A673 (cell line): ENCODE results near the gene RSF1. TPM values are rescaled to one million over a fixed set of nuclear protein-coding genes. Genes with fewer than 3 reads are reported as not detected.

Experiments used
- BruUV-seq: library from RNA; stranded (reverse); fragments of 400-500 nt; replicated peaks from 2 replicates; lab custom pipeline; 2021; lab: Mats Ljungman, UMichigan
- CTCF ChIA-PET: fragments of 300-600 bp; sonication (Branson Sonifier 250); formaldehyde crosslinking; loops from one replicate; lab custom pipeline; 2022; ENCODE audit warnings: antibody characterized with exemption; lab: Charles Lee
- POLR2A ChIA-PET: fragments of 300-600 bp; sonication (Branson Sonifier 250); formaldehyde crosslinking; loops from one replicate; lab custom pipeline; 2022; ENCODE audit warnings: antibody characterized with exemption; ENCODE audit not compliant: low non-redundant PET; lab: Charles Lee
- DNase-seq: peaks from one replicate; pipeline ENCODE4 v3.0.0-alpha.2; 2015; ENCODE audit warnings: low spot score
- H3K27ac ChIP-seq: fragments of 200-600 bp; sonication (generic); 2 replicates; pipeline ENCODE4 v1.5.1; 2016; ENCODE audit warnings: mixed run types, low read depth, mild to moderate bottlenecking, mixed read lengths, antibody characterized with exemption, low read length; ENCODE audit not compliant: poor library complexity, severe bottlenecking
- H3K27me3 ChIP-seq: fragments of 200-600 bp; sonication (generic); replicated peaks from 2 replicates; pipeline ENCODE4 v1.6.1; 2017; ENCODE audit warnings: mixed run types, low read depth, mild to moderate bottlenecking, mixed read lengths, antibody characterized with exemption, low read length; ENCODE audit not compliant: insufficient read depth, poor library complexity
- H3K36me3 ChIP-seq: fragments of 200-600 bp; sonication (generic); 2 replicates; pipeline ENCODE4 v1.6.1; 2016; ENCODE audit warnings: mixed run types, mild to moderate bottlenecking, mixed read lengths, antibody characterized with exemption, low read length; ENCODE audit not compliant: insufficient read depth, poor library complexity, severe bottlenecking
- H3K4me1 ChIP-seq: fragments of 200-600 bp; sonication (generic); 2 replicates; pipeline ENCODE4 v1.6.1; 2017; ENCODE audit warnings: mixed run types, mild to moderate bottlenecking, mixed read lengths, antibody characterized with exemption, low read length; ENCODE audit not compliant: insufficient read depth, poor library complexity, severe bottlenecking
- H3K4me3 ChIP-seq: fragments of 200-600 bp; sonication (generic); 2 replicates; pipeline ENCODE4 v1.5.1; 2016; ENCODE audit warnings: low read depth, mixed run types, mild to moderate bottlenecking, mixed read lengths, low read length; ENCODE audit not compliant: poor library complexity, severe bottlenecking
- H3K9me3 ChIP-seq: fragments of 200-600 bp; sonication (generic); 2 replicates; pipeline ENCODE4 v1.6.1; 2016; ENCODE audit warnings: mixed run types, low read depth, mild to moderate bottlenecking, mixed read lengths, antibody characterized with exemption, low read length; ENCODE audit not compliant: poor library complexity, severe bottlenecking
- CTCF ChIP-seq: fragments of 300-800, 200-600 bp; sonication (generic); conservative IDR thresholded peaks from 2 replicates; pipeline ENCODE4 v1.5.1; 2017; ENCODE audit warnings: low read depth, mild to moderate bottlenecking, antibody characterized with exemption, low read length, moderate library complexity, mixed read lengths
- EZH2 ChIP-seq: fragments of 200-600 bp; sonication (generic); IDR thresholded peaks from 2 replicates; pipeline ENCODE4 v1.6.1; 2017; ENCODE audit warnings: borderline replicate concordance, low read depth, mild to moderate bottlenecking, mixed read lengths, antibody characterized with exemption, low read length; ENCODE audit not compliant: poor library complexity, severe bottlenecking
- intact Hi-C: fragments of 100-400 bp; cut with micrococcal nuclease; formaldehyde crosslinking; loops from one replicate; pipeline ENCODE4 v1.10.0; 2022; ENCODE audit not compliant: unreplicated experiment
- total RNA-seq: library from RNA; stranded (reverse); gene quantifications from 2 replicates; pipeline ENCODE4 v1.2.3, GENCODE V29; 2021

The RSF1 gene
- total RNA-seq, 1 experiment from 2014 or later, result 94.1 TPM

DNA sequence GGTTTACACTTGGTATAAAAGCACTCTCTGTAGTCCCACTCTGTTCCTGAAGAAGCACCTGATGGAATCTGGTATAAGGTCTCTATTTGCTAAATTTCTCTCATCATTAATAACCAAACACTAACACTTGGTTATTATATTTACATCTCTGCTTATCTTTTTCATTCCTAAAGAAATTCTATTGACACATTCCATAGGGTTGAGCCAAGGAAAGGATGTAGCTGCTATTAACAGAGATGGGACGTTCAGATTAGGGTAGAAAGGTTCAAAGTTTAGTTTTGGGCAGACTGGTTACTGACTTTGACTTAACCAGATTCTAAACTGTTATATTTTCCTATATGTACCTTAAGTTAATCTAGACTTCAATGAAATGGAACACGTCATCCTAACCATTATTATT lies 91.5 kb downstream of the RSF1 start:
- ChIA-PET CTCF (no interaction called here), POLR2A (no interaction called here)
- Histone ChIP-seq H3K27ac (no peak overlapping the region), H3K4me3 (no peak overlapping the region), H3K27me3 (no peaks in the 10 kb centered on the region), H3K9me3 (peaks cover 12% of the 10 kb centered on the region), H3K36me3 (peaks cover 26% of the 10 kb centered on the region), H3K4me1 (peaks cover 5% of the 10 kb centered on the region)
- no peak for DNase-seq
- no TSS peak for BruUV-seq
- TF ChIP-seq EZH2 (no peak), CTCF (no peak)
- intact Hi-C loops, result no loop called here

DNA sequence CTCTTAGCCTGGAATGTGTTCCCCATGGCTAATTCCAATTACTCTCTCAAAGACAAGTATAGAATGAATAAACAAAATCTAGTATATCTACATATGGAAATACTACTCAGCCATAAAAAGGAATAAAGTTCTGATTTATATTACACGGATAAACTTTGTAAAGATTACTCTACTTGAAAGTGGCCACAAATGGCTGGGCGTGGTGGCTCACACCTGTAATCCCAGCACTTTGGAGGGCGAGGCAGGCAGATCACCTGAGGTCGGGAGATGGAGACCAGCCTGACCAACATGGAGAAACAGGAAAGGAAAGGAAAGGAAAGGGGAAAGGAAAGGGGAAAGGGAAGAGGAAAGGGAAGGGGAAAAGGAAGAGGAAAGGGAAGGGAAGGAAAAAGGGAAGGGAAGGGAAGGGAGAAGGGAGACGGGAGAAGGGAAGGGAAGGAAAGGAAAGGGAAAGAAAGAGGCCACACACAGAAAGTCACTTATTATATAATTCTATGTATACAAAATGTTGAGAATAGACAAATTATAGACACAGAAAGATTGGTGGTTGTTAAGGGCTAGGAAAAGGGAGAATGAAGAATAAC lies 92.2 kb downstream of the RSF1 start:
- no TSS peak for BruUV-seq
- POLR2A ChIA-PET, result no interaction called here
- Histone ChIP-seq H3K27ac (no peak overlapping the region), H3K27me3 (no peaks in the 10 kb centered on the region), H3K9me3 (peaks cover 12% of the 10 kb centered on the region), H3K36me3 (peaks cover 27% of the 10 kb centered on the region), H3K4me3 (no peak overlapping the region), H3K4me1 (peaks cover 7% of the 10 kb centered on the region)
- intact Hi-C loops, result no loop called here
- CTCF ChIA-PET, result no interaction called here
- TF ChIP-seq EZH2 (no peak), CTCF (no peak)
- no peak for DNase-seq

DNA sequence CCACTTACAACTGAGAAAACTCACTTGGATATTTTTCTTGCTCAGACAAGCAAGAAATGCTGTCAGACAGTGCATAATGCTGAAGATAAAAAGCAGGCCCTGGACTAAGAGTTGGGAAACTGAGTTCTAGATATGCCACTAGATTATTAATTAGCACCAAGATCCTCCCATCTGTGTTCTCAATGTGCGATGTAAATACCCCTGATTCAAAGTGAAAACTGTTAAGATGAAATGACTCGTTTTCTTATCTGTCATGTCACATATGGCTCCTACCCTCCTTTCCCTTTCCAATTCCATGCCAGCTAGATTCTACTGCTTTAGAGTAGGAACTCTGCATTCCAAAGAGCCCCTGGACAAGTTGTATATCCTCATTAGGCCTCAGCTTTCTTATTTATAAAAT lies 94.0 kb downstream of the RSF1 start:
- Histone ChIP-seq H3K27ac (no peak overlapping the region), H3K27me3 (no peaks in the 10 kb centered on the region), H3K4me3 (no peak overlapping the region), H3K9me3 (peaks cover 10% of the 10 kb centered on the region), H3K36me3 (peaks cover 25% of the 10 kb centered on the region), H3K4me1 (peaks cover 14% of the 10 kb centered on the region)
- POLR2A ChIA-PET, result no interaction called here
- no TSS peak for BruUV-seq
- intact Hi-C loops, result no loop called here
- TF ChIP-seq EZH2 (no peak), CTCF (no peak)
- DNase-seq, result no peak
- CTCF ChIA-PET, result no interaction called here
